H1 (cell line): ENCODE results near the gene ATP6V0E2. TPM values are rescaled to one million over a fixed set of nuclear protein-coding genes. Genes with fewer than 3 reads are reported as not detected.

Experiments used
- CTCF ChIA-PET: fragments of 300-600 bp; sonication (Branson Sonifier 250); formaldehyde crosslinking; loops from one replicate; lab custom pipeline; 2021; ENCODE audit not compliant: partially characterized antibody; lab: Charles Lee
- POLR2A ChIA-PET: fragments of 300-600 bp; sonication (Branson Sonifier 250); formaldehyde crosslinking; loops from one replicate; lab custom pipeline; 2021; ENCODE audit warnings: inconsistent platforms; ENCODE audit not compliant: partially characterized antibody; lab: Charles Lee
- DNase-seq, 2 experiments: peaks; one replicate each; pipeline versions ENCODE4 v3.0.0 to v3.0.0-alpha.2; 2010 to 2022; ENCODE audit warnings: low spot score in 2 of 2, low read depth in 1 of 2, mixed read lengths in 1 of 2
- FAIRE-seq: peaks from 2 replicates; lab custom pipeline; 2011; peaks lifted over from hg19 to GRCh38; lab: Jason Lieb, UNC
- H2AFZ ChIP-seq: 2 replicates; pipeline ENCODE4 v1.8.1; 2012; ENCODE audit warnings: low read length, inconsistent platforms
- H2AK5ac ChIP-seq: 2 replicates; pipeline ENCODE4 v1.6.1; 2013; ENCODE audit warnings: low read depth, low read length
- H2BK120ac ChIP-seq: replicated peaks from 2 replicates; pipeline ENCODE3; 2013; ENCODE audit warnings: low read depth, low read length, inconsistent platforms
- H2BK12ac ChIP-seq: 2 replicates; pipeline ENCODE4 v1.6.1; 2013; ENCODE audit warnings: low read depth, low read length
- H2BK15ac ChIP-seq: 2 replicates; pipeline ENCODE4 v1.6.1; 2013; ENCODE audit warnings: low read length
- H2BK20ac ChIP-seq: 2 replicates; pipeline ENCODE4 v1.6.1; 2013; ENCODE audit warnings: low read length
- H2BK5ac ChIP-seq: 2 replicates; pipeline ENCODE4 v1.6.1; 2013; ENCODE audit warnings: low read depth, low read length
- H3K14ac ChIP-seq: 2 replicates; pipeline ENCODE4 v1.6.1; 2013; ENCODE audit warnings: inconsistent platforms; ENCODE audit not compliant: insufficient read length
- H3K18ac ChIP-seq: 2 replicates; pipeline ENCODE4 v1.6.1; 2013; ENCODE audit warnings: low read length; ENCODE audit errors: extremely low read depth
- H3K23ac ChIP-seq: 2 replicates; pipeline ENCODE4 v1.6.1; 2013; ENCODE audit warnings: inconsistent platforms; ENCODE audit not compliant: insufficient read length
- H3K23me2 ChIP-seq: 2 replicates; pipeline ENCODE4 v1.6.1; 2013; ENCODE audit warnings: low read depth, low read length
- H3K27ac ChIP-seq: 2 replicates; pipeline ENCODE4 v1.6.1; 2011; ENCODE audit warnings: low read depth, low read length, inconsistent platforms
- H3K27me3 ChIP-seq, 4 experiments: replicated peaks in 1 of 4; 1 replicate in 1 of 4; 2 replicates in 3 of 4; pipeline versions ENCODE4 v1.6.1 to v1.8.1; 2011 to 2013; ENCODE audit warnings: low read length in 3 of 4, mild to moderate bottlenecking in 3 of 4, inconsistent platforms in 2 of 4, mixed read lengths in 2 of 4, moderate library complexity in 1 of 4; ENCODE audit not compliant: control insufficient read depth in 3 of 4, insufficient read depth in 3 of 4; ENCODE audit errors: extremely low read depth in 1 of 4
- H3K36me3 ChIP-seq, 4 experiments: 2 replicates each; pipeline versions ENCODE4 v1.6.1 to v1.8.1; 2011 to 2013; ENCODE audit warnings: mild to moderate bottlenecking in 4 of 4, low read length in 3 of 4, moderate library complexity in 2 of 4, control low read depth in 1 of 4, inconsistent platforms in 1 of 4; ENCODE audit not compliant: insufficient read depth in 4 of 4, control insufficient read depth in 2 of 4
- H3K4ac ChIP-seq: replicated peaks from 2 replicates; pipeline ENCODE3; 2013; ENCODE audit warnings: low read length, low read depth, mixed read lengths, inconsistent platforms; ENCODE audit not compliant: insufficient read length
- H3K4me1 ChIP-seq, 4 experiments: replicated peaks in 1 of 4; 1 replicate in 1 of 4; 2 replicates in 3 of 4; pipeline versions ENCODE4 v1.6.1 to v1.8.1; 2011 to 2013; ENCODE audit warnings: low read length in 3 of 4, inconsistent platforms in 2 of 4, mixed read lengths in 1 of 4; ENCODE audit not compliant: insufficient read depth in 4 of 4, control insufficient read depth in 3 of 4
- H3K4me2 ChIP-seq, 2 experiments: 2 replicates each; pipeline versions ENCODE4 v1.6.1 to v1.8.1; 2011 to 2013; ENCODE audit warnings: low read depth in 2 of 2, low read length in 2 of 2, control low read depth in 1 of 2, inconsistent platforms in 1 of 2, mild to moderate bottlenecking in 1 of 2; ENCODE audit not compliant: insufficient read depth in 1 of 2
- H3K4me3 ChIP-seq, 4 experiments: fragments of 200-600, 300-600 bp in 1 of 4; sonication (generic), shearing (Covaris generic), sonication (Bioruptor Twin) in 1 of 4; 2 replicates each; pipeline versions ENCODE4 v1.5.1 to v1.8.1; 2011 to 2016; ENCODE audit warnings: low read length in 4 of 4, low read depth in 3 of 4, control low read depth in 2 of 4, inconsistent platforms in 2 of 4, mild to moderate bottlenecking in 2 of 4, mixed read lengths in 1 of 4, moderate library complexity in 1 of 4; ENCODE audit not compliant: insufficient read depth in 2 of 4; ENCODE audit errors: extremely low read depth in 1 of 4
- H3K56ac ChIP-seq: replicated peaks from 2 replicates; pipeline ENCODE3; 2013; ENCODE audit warnings: low read depth, mild to moderate bottlenecking, mixed read lengths, low read length, inconsistent platforms; ENCODE audit not compliant: insufficient read length
- H3K79me1 ChIP-seq: 2 replicates; pipeline ENCODE4 v1.6.1; 2013; ENCODE audit warnings: low read depth, low read length, control low read depth
- H3K79me2 ChIP-seq, 2 experiments: 2 replicates each; pipeline versions ENCODE4 v1.6.1 to v1.8.1; 2012 to 2013; ENCODE audit warnings: low read length in 2 of 2, mild to moderate bottlenecking in 2 of 2, inconsistent platforms in 1 of 2; ENCODE audit not compliant: insufficient read depth in 2 of 2, control insufficient read depth in 1 of 2
- H3K9ac ChIP-seq, 4 experiments: replicated peaks in 1 of 4; 1 replicate in 1 of 4; 2 replicates in 3 of 4; pipeline versions ENCODE4 v1.6.1 to v1.8.1; 2011 to 2013; ENCODE audit warnings: low read depth in 3 of 4, low read length in 3 of 4, control low read depth in 2 of 4, mild to moderate bottlenecking in 2 of 4, moderate library complexity in 2 of 4, inconsistent platforms in 1 of 4; ENCODE audit errors: extremely low read depth in 1 of 4
- H3K9me3 ChIP-seq, 2 experiments: 2 replicates each; pipeline versions ENCODE4 v1.6.1 to v1.8.1; 2012 to 2013; ENCODE audit warnings: mild to moderate bottlenecking in 2 of 2, moderate library complexity in 2 of 2, control low read depth in 1 of 2, inconsistent platforms in 1 of 2, low read depth in 1 of 2, low read length in 1 of 2, mixed read lengths in 1 of 2; ENCODE audit not compliant: insufficient read depth in 2 of 2
- H4K20me1 ChIP-seq, 2 experiments: replicated peaks in 1 of 2; 2 replicates each; pipeline versions ENCODE3 to v1.8.1; 2011 to 2013; ENCODE audit warnings: inconsistent platforms in 2 of 2, low read length in 2 of 2, mild to moderate bottlenecking in 1 of 2; ENCODE audit not compliant: insufficient read depth in 2 of 2, control insufficient read depth in 1 of 2
- H4K5ac ChIP-seq: 2 replicates; pipeline ENCODE4 v1.6.1; 2013; ENCODE audit warnings: low read length, low read depth, mixed read lengths, inconsistent platforms; ENCODE audit not compliant: insufficient read length
- H4K8ac ChIP-seq: 2 replicates; pipeline ENCODE4 v1.8.0; 2013; ENCODE audit warnings: mild to moderate bottlenecking, moderate library complexity, low read length, inconsistent platforms; ENCODE audit not compliant: insufficient read depth; ENCODE audit errors: extremely low read depth
- H4K91ac ChIP-seq: replicated peaks from 2 replicates; pipeline ENCODE3; 2013; ENCODE audit warnings: low read length, mixed read lengths, inconsistent platforms; ENCODE audit not compliant: insufficient read length
- BACH1 ChIP-seq: IDR thresholded peaks from 2 replicates; pipeline ENCODE4 v1.6.1; 2012; ENCODE audit warnings: low read length, improper control_type of control experiment
- CBX8 ChIP-seq: fragments of 300-800, 300-1000 bp; sonication (generic); IDR thresholded peaks from 2 replicates; pipeline ENCODE4 v1.7.1; 2016; ENCODE audit warnings: low read depth, low read length, borderline replicate concordance
- CHD1 ChIP-seq: IDR thresholded peaks from 2 replicates; pipeline ENCODE4 v1.6.1; 2012; ENCODE audit warnings: low read depth, low read length, improper control_type of control experiment
- EZH2 ChIP-seq: fragments of 200-600 bp; sonication (generic); IDR thresholded peaks from 2 replicates; pipeline ENCODE4 v1.7.1; 2012; ENCODE audit warnings: low read depth, mild to moderate bottlenecking, moderate library complexity, low read length, inconsistent platforms; ENCODE audit not compliant: severe bottlenecking
- FOSL1 ChIP-seq: IDR thresholded peaks from 2 replicates; pipeline ENCODE4 v1.6.1; 2011; ENCODE audit warnings: mild to moderate bottlenecking, low read depth, low read length, moderate library complexity; ENCODE audit not compliant: insufficient read depth
- JUN ChIP-seq: IDR thresholded peaks from 2 replicates; pipeline ENCODE4 v1.6.1; 2011; ENCODE audit warnings: low read depth, mild to moderate bottlenecking, improper control_type of control experiment, low read length
- KDM4A ChIP-seq: IDR thresholded peaks from one replicate; pipeline ENCODE4 v1.7.1; 2012; ENCODE audit warnings: low read depth, mild to moderate bottlenecking, moderate library complexity, low read length, inconsistent platforms; ENCODE audit not compliant: severe bottlenecking
- PHF8 ChIP-seq: fragments of 200-600 bp; sonication (generic); conservative IDR thresholded peaks from 2 replicates; pipeline ENCODE4 v1.7.1; 2012; ENCODE audit warnings: low read depth, mild to moderate bottlenecking, inconsistent platforms, low read length, moderate library complexity
- SIRT6 ChIP-seq: IDR thresholded peaks from one replicate; pipeline ENCODE4 v1.7.1; 2012; ENCODE audit warnings: low read length, inconsistent platforms
- SP1 ChIP-seq: IDR thresholded peaks from 2 replicates; pipeline ENCODE4 v1.6.1; 2011; ENCODE audit warnings: low read depth, low read length
- SP2 ChIP-seq: IDR thresholded peaks from 2 replicates; pipeline ENCODE4 v1.6.1; 2012; ENCODE audit warnings: mild to moderate bottlenecking, low read length, inconsistent platforms
- whole genome bisulfite sequencing, 2 experiments: shearing (Covaris generic) in 1 of 2; methylation state at CpG; one replicate each; pipeline versions ENCODE4 v1.1.6 to v1.1.7; 2013 to 2015; ENCODE audit warnings: low lambda C conversion rate in 2 of 2, mixed read lengths in 2 of 2, inconsistent platforms in 1 of 2, low coverage in 1 of 2, missing lambda C conversion rate in 1 of 2; ENCODE audit not compliant: insufficient replicate concordance in 2 of 2, insufficient coverage in 1 of 2, insufficient read length in 1 of 2; ENCODE audit errors: extremely low coverage in 1 of 2, missing lambda C conversion rate in 1 of 2; 5-methylcytosine and 5-hydroxymethylcytosine counted together
- polyA plus RNA-seq, 7 experiments: library from polyadenylated mRNA; depleted of rRNA in 3 of 7; stranded (reverse) in 5 of 7; unstranded in 2 of 7; fragments of >200 nt in 5 of 7; fragments of 200-250 nt in 2 of 7; gene quantifications; 1 replicate in 5 of 7; 2 replicates in 1 of 7; 4 replicates in 1 of 7; pipeline versions ENCODE4 v1.2.1 to v1.2.3, GENCODE V29; 2011 to 2013; ENCODE audit warnings: missing spikeins in 2 of 7, mixed read lengths in 2 of 7
- total RNA-seq: library from RNA; stranded (reverse); fragmentation: NEBNext Ultra II Directional; extraction: Animal tissue kit (Norgen Biotek cat#: 25700); gene quantifications from 2 replicates; pipeline ENCODE4 v1.2.1, GENCODE V29; 2021
- TF ChIP-seq, protein P1 (sequence below): IDR thresholded peaks from 2 replicates; pipeline ENCODE4 v1.6.1; 2012; ENCODE audit warnings: inconsistent platforms

ATP6V0E2 gene
- total and polyA plus RNA-seq, 2 of the 8 experiments (the other 6 are each of a cell fraction or from before 2014, with no cell fraction given): 26.1 to 47.9 TPM

- H3K9me3 ChIP-seq: no peaks in the 10 kb centered on the region
- ChIA-PET POLR2A (interaction anchor here (1.4 kb wide), 1 partner anchor 41 kb away, joined by 3 read pairs; the partner anchor contains the start of gene ZNF862), CTCF (interaction anchor here (1.2 to 1.7 kb wide), 3 partner anchors 12 to 30 kb away, joined by 3 to 5 read pairs (median 5); no protein-coding TSS in a partner anchor)
- no peak overlapping the region for H3K18ac ChIP-seq
- H3K4ac ChIP-seq: no peak overlapping the region
- WGBS, 2 experiments: 94% methylated on average over 13 of the region's 14 CpGs; no CpG with 5 or more reads in 1 of the 2 experiments
- no peak overlapping the region for H2AK5ac ChIP-seq
- no peaks in the 10 kb centered on the region for H3K79me1 ChIP-seq
- H3K79me2 ChIP-seq: no peaks in the 10 kb centered on the region
- no peak overlapping the region for H2BK15ac ChIP-seq
- no peak for DNase-seq
- H2AFZ ChIP-seq: no peak overlapping the region
- H3K56ac ChIP-seq: no peak overlapping the region
- no peak overlapping the region for H4K8ac ChIP-seq
- no peak overlapping the region for H4K91ac ChIP-seq
- no peak overlapping the region for H3K9ac ChIP-seq
- no peak overlapping the region for H4K5ac ChIP-seq
- no peak overlapping the region for H3K4me2 ChIP-seq
- no peak overlapping the region for H3K4me3 ChIP-seq
- H3K23me2 ChIP-seq: peaks cover under 1% of the 10 kb centered on the region; the same call in 1 of the 2 replicates
- H3K14ac ChIP-seq: no peak overlapping the region
- no peak overlapping the region for H2BK20ac ChIP-seq
- no peak overlapping the region for H3K23ac ChIP-seq
- no peaks in the 10 kb centered on the region; a peak in 2 of 7 replicates for H3K4me1 ChIP-seq
- no peak for FAIRE-seq
- no peaks in the 10 kb centered on the region for H4K20me1 ChIP-seq
- peaks cover 0 to 13% (median 10%) of the 10 kb centered on the region in 4 experiments; a peak in 6 of 7 replicates for H3K27me3 ChIP-seq
- no peak overlapping the region for H2BK5ac ChIP-seq
- no peak overlapping the region for H2BK120ac ChIP-seq
- no peaks in the 10 kb centered on the region for H3K36me3 ChIP-seq
- H2BK12ac ChIP-seq: no peak overlapping the region
- H3K27ac ChIP-seq: no peak overlapping the region
- TF ChIP-seq JUN (no peak), FOSL1 (no peak), SIRT6 (no peak), PHF8 (no peak), KDM4A (no peak), CBX8 (no peak), BACH1 (no peak), SP2 (no peak), CHD1 (no peak), EZH2 (no peak), SP1 (no peak)
- TF ChIP-seq, protein P1, sequence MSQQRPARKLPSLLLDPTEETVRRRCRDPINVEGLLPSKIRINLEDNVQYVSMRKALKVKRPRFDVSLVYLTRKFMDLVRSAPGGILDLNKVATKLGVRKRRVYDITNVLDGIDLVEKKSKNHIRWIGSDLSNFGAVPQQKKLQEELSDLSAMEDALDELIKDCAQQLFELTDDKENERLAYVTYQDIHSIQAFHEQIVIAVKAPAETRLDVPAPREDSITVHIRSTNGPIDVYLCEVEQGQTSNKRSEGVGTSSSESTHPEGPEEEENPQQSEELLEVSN: no peak
Measured at GRCh38 chr7:149879271-149879743, 5.5 kb downstream of the ATP6V0E2 start.
